Stimulated activated CD8-positive, alpha-beta memory T cell treated with anti-CD3 and anti-CD28 coated beads, Interleukin-7, amount 100 ng/mL, for 1 hour (primary cell): ENCODE results near the gene SETD1B.
"Not testable (repeated sequence)": the region's sequence is repeated elsewhere in the genome, so short reads cannot be mapped to it uniquely, and the experiment has no call there.

Experiments used
- DNase-seq, 2 donors: peaks; one replicate each; pipeline ENCODE4 v3.0.0-alpha.2; 2020; ENCODE audit warnings: low read depth in 2 of 2

Gene SETD1B

DNA sequence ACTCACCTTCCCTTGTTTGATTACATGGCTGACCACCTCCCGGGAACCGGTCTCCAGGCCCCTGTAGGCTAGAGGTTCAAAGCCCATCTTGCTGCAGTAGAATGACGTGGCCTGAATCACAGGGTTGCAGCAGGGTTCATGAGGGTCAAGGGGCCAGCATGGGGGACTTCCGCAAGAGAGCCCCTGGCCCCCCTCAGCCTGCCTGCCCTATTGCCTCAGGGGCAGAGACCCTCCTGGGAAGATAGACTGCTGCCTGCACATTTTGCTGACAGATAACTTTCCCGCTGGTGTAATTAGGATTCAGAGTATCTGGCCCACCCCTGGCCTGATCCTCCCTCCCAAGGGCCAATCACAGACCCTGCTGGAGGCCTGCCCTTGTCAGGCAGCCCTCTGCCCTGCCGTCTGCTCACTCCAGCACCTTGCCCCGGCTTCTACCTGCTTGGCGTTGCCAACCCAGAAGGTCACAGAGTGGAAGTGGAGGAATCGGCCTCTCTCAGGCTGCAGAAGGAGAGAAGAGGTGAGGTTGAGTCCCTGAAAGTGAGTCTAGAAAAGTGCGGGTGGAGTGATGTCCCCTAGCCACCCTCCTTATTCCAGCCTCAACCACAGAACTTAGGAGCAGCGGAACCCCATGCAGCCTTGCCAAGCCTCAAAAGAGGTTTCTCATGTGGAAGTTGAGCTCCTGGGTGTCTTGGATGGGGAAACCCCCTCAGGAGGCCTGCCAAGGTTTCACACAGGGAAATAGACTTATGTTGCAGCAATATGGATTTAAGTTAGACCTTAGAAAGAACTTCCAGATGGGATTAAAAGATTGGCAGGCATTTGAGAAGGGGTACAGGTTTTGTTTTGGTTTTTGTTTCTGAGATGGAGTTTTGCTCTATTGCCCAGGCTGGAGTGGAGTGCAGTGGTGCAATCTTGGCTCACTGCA is 53.8 kb downstream of the SETD1B start:
- no peak for DNase-seq

DNA sequence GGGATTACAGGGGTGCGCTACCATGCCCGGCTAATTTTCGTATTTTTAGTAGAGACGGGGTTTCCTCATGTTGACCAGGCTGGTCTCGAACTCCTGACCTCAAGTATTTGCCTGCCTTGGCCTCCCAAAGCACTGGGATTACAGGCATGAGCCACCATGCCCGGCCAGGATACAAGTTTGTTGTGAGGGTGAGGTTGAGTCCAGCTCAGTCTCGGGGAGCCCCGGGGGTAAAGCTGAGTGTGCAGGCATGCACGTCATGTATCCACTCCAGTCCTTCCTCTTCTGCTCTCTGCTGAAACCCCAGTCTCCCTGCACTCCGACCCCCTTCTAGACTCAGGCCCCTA is 54.5 kb downstream of the SETD1B start:
- DNase-seq = no peak

DNA sequence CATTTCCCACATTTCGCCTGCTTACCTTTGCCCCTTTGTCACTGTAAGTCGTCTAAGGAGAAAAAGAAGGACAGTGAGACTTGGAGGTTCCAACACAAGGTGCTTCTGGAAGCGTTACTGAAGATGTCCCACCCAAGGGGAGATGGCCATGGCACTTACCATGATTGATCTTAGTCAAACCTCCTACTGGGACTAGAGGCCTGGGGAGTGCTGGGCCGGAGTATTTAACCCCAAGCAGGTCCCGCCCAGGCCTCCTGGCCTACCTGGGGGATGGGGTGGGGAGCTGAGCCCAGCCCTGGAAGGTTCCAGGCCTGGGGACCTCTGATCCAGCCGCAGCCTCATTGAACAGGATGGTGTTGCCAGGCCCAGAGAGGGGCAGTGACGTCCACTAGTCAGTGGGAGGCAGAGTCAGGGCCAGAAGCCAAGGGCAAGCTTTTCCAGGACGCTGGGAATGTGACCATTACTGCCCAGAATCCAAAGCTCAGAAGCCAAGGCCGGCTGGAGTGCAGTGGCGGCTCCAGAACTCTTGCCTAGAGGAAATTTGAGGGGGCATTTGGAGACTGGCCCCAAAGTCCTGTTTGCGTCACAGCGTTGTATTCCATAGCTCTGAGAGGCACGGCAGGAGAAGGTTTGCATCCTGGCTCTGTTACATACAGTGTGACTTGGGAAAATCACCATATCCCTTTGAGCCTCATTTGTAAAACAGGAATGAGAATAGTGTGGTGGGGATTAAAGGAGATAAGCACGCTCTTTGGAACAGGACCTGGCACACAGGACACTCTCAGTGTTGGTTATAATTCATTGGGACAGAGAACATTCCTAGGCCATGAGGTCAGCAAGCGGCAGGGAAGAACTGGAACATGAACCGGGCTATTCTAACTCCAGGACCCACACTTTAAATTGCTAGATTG is 55.1 kb downstream of the SETD1B start, which contains the start of gene HPD:
Gene HPD (minus strand): TSS at position 198 of the 911 bp plus-strand sequence. CDS start 36 bp downstream, at position 162.
- DNase-seq = no peak

DNA sequence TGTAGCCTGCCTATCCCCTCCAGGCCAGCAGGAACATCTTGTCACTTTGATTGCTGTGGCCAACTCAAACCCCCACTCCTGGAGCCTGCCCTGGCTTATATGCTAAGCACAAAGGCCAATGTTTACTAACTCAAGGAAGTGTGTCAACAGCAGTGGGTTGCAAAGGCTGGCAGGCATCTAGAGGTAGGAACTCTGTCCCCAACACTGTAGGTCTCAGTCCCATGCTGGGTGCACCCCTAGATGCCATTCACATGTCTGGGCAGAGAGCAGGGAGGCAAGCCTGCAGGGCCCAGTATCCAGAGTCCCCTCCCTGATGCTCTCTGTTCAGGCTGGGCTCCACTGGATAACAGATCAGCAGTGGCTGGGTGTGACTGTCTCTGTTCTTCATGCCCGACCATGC is 56.4 kb downstream of the SETD1B start:
- DNase-seq = no peak

DNA sequence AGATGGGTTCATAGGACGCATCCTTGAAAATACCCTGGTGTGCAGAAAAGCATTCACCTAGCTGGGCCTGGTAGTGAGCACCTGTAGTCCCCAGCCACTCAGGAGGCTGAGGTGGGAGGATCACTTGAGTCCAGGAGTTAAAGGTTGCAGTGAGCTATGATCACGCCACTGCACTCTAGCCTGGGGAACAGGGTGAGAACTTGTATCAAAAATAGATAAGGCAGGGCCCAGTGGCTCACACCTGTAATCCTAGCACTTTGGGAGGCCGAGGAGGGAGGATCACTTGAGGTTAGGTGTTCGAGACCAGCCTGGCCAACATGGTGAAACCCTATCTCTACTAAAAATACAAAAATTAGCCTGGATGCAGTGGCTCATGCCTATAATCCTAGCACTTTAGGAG is 56.9 kb downstream of the SETD1B start:
- not testable (repeated sequence) for DNase-seq

DNA sequence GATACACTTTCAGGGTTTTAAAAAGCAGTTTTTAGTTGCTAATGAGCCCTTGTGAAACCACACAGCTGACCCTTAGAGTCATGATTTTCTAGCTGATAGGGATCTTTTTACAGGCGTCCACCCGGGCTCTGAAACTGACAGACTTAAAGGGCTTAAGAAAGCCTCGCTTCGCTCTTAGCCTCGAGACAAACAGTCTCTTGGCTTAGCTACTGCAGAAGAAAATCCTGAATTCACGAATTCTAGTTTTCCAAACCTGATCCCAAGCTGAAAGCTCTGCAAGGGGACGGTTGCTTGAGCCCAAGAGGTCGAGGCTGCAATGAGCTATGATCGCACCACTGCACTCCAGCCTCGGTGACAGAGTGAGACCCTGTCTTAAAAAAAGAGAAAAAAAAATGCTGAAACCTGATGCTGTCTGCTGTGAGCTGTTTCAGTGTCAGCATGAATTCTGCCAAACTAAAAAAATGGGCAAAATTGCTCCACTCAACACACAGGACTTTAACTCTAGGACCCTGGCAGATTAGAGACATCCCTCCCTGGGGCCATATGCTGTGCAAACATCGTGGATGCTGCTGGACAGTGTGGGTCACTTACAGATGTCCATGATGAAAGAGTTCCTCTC is 57.9 kb downstream of the SETD1B start:
- no peak for DNase-seq

DNA sequence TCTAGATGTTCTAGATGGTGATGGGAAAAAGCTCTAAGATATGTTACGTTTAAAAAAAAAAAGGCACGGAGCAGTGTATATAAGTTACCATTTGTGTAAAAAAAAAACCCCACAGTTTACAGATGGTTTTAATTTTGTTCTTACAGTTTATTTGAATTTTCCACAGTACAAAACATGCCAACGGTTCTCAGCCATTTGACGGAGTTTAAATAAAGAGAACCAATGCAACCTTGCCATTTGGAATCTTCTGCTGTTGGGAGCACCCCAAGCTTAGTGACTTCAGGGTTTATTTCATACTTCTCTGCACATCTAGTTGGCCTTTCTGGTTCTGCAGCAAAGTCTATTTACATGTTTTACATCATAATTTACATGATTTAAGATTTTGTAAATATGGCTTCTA is 62.5 kb downstream of the SETD1B start:
- DNase-seq = no peak

DNA sequence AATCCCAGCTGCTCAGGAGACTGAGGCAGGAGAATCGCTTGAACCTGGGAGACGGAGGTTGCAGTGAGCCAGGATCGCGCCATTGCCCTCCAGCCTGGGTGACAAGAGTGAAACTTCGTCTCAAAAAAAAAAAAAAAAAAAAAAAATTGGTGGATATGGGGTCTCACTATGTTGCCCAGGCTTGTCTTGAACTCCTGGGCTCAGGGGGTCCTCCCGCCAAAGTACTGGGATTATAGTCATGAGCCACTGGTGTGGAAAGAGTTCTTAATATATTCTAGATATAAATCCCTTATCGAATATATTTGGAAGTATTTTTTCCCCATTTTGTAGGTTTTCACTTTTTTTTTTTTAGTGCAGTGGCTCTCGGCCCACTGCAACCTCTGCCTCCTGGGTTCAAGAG is 65.4 kb downstream of the SETD1B start:
- DNase-seq = not testable (repeated sequence)

DNA sequence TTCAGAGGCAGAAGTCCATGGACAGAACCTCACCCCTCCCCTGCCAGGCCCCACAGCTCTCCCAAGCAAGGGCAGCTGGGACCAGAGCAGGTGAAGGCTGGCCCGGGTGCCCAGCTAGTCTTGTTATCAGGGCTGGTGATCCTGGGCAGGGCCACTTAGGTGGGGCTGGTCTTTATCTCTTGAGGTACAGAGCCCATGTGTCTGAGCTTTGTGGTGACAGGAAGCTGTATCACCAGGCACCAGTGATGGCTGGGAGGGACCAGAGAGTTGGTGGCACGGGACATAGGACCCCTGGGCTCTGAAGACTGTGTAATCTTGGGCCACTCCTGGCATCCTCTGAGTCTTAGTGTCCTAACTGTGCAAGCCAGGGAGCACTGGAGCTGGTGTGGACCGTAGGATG is 67.7 kb downstream of the SETD1B start:
- DNase-seq = no peak

DNA sequence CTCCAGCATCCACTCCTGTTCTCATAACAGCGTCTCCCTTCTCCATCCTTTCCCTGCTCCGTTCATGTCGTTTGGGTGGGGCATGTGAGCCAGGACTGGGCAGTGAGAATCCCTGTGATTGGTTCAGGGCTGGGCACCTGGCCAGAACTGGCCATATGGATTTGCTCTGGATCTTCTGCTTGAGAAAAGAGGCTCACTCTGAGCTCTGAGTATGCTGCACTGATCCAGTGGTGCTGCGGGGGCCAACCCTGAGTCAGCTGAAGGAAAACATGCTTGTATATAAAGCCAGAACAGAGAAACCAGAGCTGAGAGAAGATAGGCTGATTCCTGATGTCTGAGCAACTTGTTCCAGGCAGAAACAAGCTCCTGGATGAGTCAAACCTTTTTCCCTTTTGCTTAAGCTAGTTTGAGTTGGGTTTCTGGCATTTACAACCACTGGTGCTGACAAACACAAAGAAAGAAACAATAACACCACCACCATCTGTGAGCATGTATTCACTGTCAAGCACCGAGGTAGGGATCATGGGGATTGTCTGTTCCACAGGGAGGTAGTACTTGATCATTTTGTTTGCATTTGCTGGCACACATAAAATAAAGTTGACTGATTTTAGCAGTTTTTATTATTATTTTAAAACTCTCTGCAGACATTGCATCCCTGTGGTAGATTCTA is 68.9 kb downstream of the SETD1B start:
- no peak for DNase-seq

DNA sequence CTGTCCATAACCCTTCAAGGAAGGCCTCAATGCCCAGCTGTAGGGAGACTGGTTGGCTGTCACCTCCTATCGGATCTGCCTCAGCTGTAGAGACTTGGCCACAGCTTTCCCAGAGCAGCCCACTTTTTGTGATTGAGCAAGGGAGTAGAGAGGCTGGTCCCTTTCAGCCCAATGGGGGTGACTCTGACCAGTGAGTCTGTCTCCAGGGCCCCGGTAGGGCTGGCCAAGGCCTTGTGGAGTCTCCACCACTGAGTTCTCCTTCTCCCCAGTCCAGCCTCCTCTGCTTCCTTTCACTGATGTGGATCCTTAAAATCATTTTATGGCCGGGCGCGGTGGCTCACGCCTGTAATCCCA is 69.4 kb downstream of the SETD1B start:
- DNase-seq = no peak

DNA sequence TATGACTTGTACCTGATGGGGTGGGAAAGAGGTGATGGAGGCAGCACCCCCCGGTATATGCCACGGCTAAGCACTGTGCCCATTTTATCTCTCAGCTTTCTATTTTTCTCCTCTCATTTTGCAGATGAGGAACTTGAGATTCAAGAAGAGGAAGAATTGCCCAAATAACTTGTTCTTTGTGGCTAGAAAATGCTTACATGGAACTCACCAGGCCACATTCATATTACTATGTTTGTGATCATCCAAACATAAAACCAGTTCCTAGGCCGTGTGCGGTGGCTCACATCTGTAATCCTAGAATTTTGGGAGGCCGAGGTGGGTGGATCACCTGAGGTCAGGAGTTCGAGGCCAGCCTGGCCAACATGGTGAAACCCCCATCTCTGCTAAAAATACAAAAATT is 70.3 kb downstream of the SETD1B start:
- no peak for DNase-seq

DNA sequence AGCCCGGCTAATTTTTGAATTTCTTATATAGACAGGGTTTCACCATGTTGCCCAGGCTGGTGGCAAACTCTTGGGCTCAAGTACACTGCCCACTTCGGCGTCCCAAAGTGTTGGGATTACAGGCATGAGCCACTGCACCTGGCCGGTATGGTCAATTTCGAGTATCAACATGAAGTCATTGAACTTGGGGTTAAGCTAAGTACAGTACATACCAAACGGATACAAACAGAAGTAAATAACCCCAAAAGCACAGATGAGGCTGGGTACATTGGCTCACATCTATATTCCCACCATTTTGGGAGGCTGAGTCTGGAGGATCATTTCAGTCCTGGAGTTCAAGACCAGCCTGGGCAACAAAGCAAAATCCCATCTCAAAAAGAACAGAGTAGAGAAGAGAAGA is 71.8 kb downstream of the SETD1B start:
- no peak for DNase-seq

DNA sequence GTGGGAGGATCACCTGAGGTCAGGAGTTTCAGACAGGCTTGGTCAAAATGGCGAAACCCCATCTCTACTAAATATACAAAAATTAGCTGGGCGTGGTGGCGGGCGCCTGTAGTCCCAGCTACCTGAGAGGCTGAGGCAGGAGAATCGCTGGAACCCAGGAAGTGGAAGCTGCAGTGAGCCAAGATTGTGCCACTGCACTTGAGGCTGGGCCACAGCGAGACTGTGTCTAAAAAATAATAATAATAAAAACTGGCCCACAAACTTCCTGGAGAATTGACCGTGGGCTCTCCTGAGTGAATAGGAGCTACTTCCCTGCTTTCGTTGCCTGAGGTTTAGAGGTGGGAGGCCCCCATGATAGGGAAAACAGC is 72.3 kb downstream of the SETD1B start:
- not testable (repeated sequence) for DNase-seq
